ENCODE results near the gene MSI2.

DNA sequence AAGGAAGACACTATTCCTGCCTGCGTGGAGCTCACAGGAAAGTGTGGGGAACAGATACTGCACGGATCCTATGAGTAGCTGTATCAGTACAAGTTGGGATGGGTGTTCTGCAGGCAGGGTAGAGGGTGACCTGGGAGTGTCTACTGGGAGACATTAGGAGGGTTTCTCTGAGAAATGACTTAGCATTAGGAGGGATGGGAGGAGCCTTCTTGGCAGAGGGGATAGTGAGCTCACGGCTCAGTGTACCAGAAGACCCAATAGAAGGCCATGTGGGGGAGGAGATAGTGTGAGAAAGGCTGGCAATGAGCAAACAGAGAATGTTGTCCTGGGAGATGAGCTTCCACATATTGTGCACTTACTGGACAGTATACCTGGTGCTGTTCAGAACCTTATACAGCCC is 109.1 kb downstream of the MSI2 start:
- TF ChIP-seq, protein P1, sequence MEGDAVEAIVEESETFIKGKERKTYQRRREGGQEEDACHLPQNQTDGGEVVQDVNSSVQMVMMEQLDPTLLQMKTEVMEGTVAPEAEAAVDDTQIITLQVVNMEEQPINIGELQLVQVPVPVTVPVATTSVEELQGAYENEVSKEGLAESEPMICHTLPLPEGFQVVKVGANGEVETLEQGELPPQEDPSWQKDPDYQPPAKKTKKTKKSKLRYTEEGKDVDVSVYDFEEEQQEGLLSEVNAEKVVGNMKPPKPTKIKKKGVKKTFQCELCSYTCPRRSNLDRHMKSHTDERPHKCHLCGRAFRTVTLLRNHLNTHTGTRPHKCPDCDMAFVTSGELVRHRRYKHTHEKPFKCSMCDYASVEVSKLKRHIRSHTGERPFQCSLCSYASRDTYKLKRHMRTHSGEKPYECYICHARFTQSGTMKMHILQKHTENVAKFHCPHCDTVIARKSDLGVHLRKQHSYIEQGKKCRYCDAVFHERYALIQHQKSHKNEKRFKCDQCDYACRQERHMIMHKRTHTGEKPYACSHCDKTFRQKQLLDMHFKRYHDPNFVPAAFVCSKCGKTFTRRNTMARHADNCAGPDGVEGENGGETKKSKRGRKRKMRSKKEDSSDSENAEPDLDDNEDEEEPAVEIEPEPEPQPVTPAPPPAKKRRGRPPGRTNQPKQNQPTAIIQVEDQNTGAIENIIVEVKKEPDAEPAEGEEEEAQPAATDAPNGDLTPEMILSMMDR (IDR thresholded peaks at IDR 0.05): no peak
- TF ChIP-seq EZH2 (IDR thresholded peaks at IDR 0.05; ENCODE audit: borderline replicate concordance, insufficient read depth, low read depth, low read length, poor library complexity, severe bottlenecking): no peak

Measured in B cell (primary cell).